ENCODE data around the gene EIPR1.
A peak's percentile ranks its signal among the peaks of the same experiment; 100 is the strongest.

Gene EIPR1

DNA sequence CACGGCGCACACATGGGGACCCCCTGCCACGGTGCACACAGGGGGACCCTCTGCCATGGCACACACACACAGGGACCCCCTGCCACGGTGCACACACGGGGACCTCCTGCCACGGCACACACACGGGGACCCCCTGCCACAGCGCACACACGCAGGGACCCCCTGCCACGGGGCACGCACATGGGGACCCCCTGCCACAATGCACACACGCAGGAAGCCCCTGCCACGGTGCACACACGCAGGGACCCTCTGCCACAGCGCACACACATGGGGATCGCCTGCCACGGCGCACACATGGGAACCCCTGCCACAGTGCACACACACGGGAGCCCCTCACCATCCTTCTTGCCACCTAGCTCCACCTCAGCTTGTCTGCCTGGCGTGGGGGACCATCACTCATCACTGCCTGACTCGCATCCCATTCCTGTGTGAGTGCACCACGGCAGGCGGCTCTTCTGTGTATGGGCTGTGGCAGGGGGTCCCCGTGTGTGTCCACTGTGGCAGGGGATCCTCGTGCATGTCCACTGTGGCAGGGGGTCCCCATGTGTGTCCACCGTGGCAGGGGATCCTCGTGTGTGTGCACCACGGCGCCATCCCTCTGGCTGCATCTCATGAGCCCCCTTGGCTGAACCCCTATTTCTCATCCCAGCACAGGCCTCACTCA is 206.7 kb downstream of the EIPR1 start:
- ChIA-PET CTCF (no interaction called here), POLR2A (no interaction called here)
- H3K9me3 ChIP-seq (ENCODE audit: control extremely low read depth in 1 of 5, control insufficient read depth in 4 of 5, insufficient read depth in 2 of 5, low read depth in 1 of 5, low read length in 4 of 5): no peaks in the 10 kb centered on the region
- H3K36me3 ChIP-seq (ENCODE audit: control insufficient read depth in 4 of 4, insufficient read depth in 4 of 4, low read length in 3 of 4): peaks cover 0 to 42% (median 16%) of the 10 kb centered on the region in 4 experiments
- DNase-seq: no peak
- 93% methylated on average over 27 of the region's 29 CpGs for WGBS (ENCODE audit: insufficient coverage)
- H3K27me3 ChIP-seq (replicated peaks in 2 of 5; ENCODE audit: control insufficient read depth in 4 of 5, insufficient read depth in 5 of 5, low read length in 4 of 5): no peaks in the 10 kb centered on the region
- no peak overlapping the region for H3K4me3 ChIP-seq (ENCODE audit: control insufficient read depth in 1 of 7, extremely low read depth in 1 of 7, insufficient read depth in 4 of 7, low read depth in 2 of 7, low read length in 6 of 7)
- no peaks in the 10 kb centered on the region for H3K4me1 ChIP-seq (ENCODE audit: control extremely low read depth in 1 of 4, control insufficient read depth in 4 of 4, insufficient read depth in 4 of 4, low read length in 3 of 4)
- no peak overlapping the region for H3K27ac ChIP-seq (ENCODE audit: insufficient read depth in 1 of 2, low read depth in 1 of 2, low read length in 2 of 2, poor library complexity in 1 of 2, severe bottlenecking in 2 of 2)

DNA sequence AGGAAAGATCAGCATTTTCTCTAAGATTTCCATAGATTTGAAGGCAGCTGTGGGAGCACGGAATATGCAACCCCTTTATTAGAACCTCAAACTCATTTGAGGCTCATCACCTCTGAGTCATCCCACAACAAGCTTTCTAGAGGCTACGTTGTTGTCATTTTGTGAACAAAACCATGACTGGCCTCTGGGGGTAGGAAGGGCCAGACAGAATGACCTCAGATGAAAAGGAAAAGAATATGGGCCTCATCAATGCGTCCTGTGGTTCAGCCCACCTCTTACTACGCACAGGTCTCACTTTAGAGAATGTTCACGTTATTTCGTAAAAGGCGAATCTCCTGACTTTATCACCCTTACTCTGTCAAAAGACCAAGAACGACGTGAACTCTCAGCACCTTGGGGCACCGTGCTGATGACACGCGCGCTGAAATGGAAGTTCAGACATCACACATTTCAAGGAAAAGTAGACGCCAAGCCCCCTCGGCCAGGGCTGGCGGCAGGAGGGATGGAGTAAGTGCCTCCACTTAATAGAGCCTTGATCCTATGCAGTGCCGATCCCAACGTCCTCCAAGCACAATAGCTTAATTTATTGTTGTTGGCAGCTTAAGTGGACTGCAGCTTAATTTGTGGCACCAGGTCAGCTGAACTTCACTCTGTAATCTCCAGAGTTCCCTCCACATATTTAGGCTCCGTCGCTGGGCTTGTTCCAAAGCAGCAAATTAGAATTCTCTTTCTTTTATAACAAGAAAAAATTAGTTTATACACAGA is 208.3 kb downstream of the EIPR1 start:
- no peaks in the 10 kb centered on the region for H3K27me3 ChIP-seq (replicated peaks in 2 of 5; ENCODE audit: control insufficient read depth in 4 of 5, insufficient read depth in 5 of 5, low read length in 4 of 5)
- no peak overlapping the region for H3K27ac ChIP-seq (ENCODE audit: insufficient read depth in 1 of 2, low read depth in 1 of 2, low read length in 2 of 2, poor library complexity in 1 of 2, severe bottlenecking in 2 of 2)
- DNase-seq: no peak
- POLR2A ChIA-PET: no interaction called here
- H3K4me3 ChIP-seq (ENCODE audit: control insufficient read depth in 1 of 7, extremely low read depth in 1 of 7, insufficient read depth in 4 of 7, low read depth in 2 of 7, low read length in 6 of 7): no peak overlapping the region
- WGBS (ENCODE audit: insufficient coverage): 86% methylated on average over 17 of the region's 20 CpGs
- peaks cover 0 to 32% (median 12%) of the 10 kb centered on the region in 4 experiments for H3K36me3 ChIP-seq (ENCODE audit: control insufficient read depth in 4 of 4, insufficient read depth in 4 of 4, low read length in 3 of 4)
- no peaks in the 10 kb centered on the region for H3K4me1 ChIP-seq (ENCODE audit: control extremely low read depth in 1 of 4, control insufficient read depth in 4 of 4, insufficient read depth in 4 of 4, low read length in 3 of 4)
- CTCF ChIA-PET: no interaction called here
- peaks cover 0 to 9% (median 0%) of the 10 kb centered on the region in 5 experiments for H3K9me3 ChIP-seq (ENCODE audit: control extremely low read depth in 1 of 5, control insufficient read depth in 4 of 5, insufficient read depth in 2 of 5, low read depth in 1 of 5, low read length in 4 of 5)

DNA sequence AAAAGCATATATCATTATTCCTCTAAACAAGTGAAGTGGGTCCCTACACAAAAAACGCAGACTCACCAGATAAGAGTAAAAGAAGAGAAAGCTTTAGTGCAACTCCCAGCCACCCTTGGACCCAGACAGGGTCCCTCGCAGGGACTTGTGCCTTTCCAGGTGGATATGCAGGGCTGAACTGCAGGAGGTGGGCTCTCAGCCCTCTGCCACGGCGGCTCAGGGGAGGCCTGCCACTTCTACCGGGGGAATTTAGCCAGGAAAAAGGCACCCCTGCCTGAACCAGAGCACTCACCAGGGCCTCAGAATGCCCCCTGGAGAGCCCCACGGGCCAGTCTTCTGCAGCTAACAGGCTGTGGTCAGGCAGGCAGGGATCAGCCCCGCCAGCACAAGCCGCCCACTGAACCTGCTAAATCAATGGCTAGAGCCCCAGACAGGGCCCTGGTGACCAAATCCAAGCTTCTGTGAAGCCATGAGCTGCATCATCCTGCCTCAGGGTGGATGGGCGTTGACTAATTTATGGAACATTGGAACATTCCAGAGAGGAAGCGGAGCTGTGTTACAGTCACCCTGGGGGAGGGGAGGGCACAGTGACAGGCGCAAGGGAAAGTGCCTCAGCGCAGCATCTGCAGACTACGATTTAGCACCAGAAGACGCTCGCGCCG is 209.3 kb downstream of the EIPR1 start:
- ChIA-PET POLR2A (no interaction called here), CTCF (no interaction called here)
- 90% methylated on average over 12 of the region's 17 CpGs for WGBS (ENCODE audit: insufficient coverage)
- Histone ChIP-seq H3K27ac (ENCODE audit: insufficient read depth in 1 of 2, low read depth in 1 of 2, low read length in 2 of 2, poor library complexity in 1 of 2, severe bottlenecking in 2 of 2) (no peak overlapping the region), H3K27me3 (replicated peaks in 2 of 5; ENCODE audit: control insufficient read depth in 4 of 5, insufficient read depth in 5 of 5, low read length in 4 of 5) (no peaks in the 10 kb centered on the region), H3K4me3 (ENCODE audit: control insufficient read depth in 1 of 7, extremely low read depth in 1 of 7, insufficient read depth in 4 of 7, low read depth in 2 of 7, low read length in 6 of 7) (no peak overlapping the region), H3K36me3 (ENCODE audit: control insufficient read depth in 4 of 4, insufficient read depth in 4 of 4, low read length in 3 of 4) (peaks cover 0 to 29% (median 11%) of the 10 kb centered on the region in 4 experiments), H3K4me1 (ENCODE audit: control extremely low read depth in 1 of 4, control insufficient read depth in 4 of 4, insufficient read depth in 4 of 4, low read length in 3 of 4) (no peaks in the 10 kb centered on the region), H3K9me3 (ENCODE audit: control extremely low read depth in 1 of 5, control insufficient read depth in 4 of 5, insufficient read depth in 2 of 5, low read depth in 1 of 5, low read length in 4 of 5) (peaks cover under 1 to 16% (median 5%) of the 10 kb centered on the region in 5 experiments)
- no peak for DNase-seq

DNA sequence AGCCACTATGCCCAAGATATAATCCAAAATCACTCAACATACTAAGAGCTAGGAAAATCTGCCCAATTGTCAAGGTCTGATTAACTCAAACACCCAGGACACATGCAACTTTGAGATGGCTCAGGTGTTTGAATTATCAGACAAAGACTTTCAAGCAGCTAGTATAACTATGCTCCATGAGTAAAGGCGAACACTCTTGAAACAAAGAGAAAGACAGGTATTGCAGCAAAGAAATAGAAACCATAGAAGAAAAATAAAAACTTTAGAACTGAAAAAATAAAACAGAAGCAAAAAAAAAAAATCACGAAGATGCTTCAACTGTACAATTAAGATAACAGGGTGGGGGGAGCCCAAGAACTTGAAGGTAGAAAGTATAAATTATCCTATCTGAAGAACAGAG is 214.2 kb downstream of the EIPR1 start:
- Histone ChIP-seq H3K36me3 (ENCODE audit: control insufficient read depth in 4 of 4, insufficient read depth in 4 of 4, low read length in 3 of 4) (peaks cover 0 to 23% (median 5%) of the 10 kb centered on the region in 4 experiments), H3K4me3 (ENCODE audit: control insufficient read depth in 1 of 7, extremely low read depth in 1 of 7, insufficient read depth in 4 of 7, low read depth in 2 of 7, low read length in 6 of 7) (no peak overlapping the region), H3K4me1 (ENCODE audit: control extremely low read depth in 1 of 4, control insufficient read depth in 4 of 4, insufficient read depth in 4 of 4, low read length in 3 of 4) (no peaks in the 10 kb centered on the region), H3K27ac (ENCODE audit: insufficient read depth in 1 of 2, low read depth in 1 of 2, low read length in 2 of 2, poor library complexity in 1 of 2, severe bottlenecking in 2 of 2) (no peak overlapping the region), H3K9me3 (ENCODE audit: control extremely low read depth in 1 of 5, control insufficient read depth in 4 of 5, insufficient read depth in 2 of 5, low read depth in 1 of 5, low read length in 4 of 5) (peaks cover 4 to 37% (median 9%) of the 10 kb centered on the region in 5 experiments), H3K27me3 (replicated peaks in 2 of 5; ENCODE audit: control insufficient read depth in 4 of 5, insufficient read depth in 5 of 5, low read length in 4 of 5) (no peaks in the 10 kb centered on the region)
- CTCF ChIA-PET: no interaction called here
- WGBS (ENCODE audit: insufficient coverage): 100% methylated on average over 1 of the region's 2 CpGs
- POLR2A ChIA-PET: no interaction called here
- peak in 1 of 3 donors; percentile 18 for DNase-seq

DNA sequence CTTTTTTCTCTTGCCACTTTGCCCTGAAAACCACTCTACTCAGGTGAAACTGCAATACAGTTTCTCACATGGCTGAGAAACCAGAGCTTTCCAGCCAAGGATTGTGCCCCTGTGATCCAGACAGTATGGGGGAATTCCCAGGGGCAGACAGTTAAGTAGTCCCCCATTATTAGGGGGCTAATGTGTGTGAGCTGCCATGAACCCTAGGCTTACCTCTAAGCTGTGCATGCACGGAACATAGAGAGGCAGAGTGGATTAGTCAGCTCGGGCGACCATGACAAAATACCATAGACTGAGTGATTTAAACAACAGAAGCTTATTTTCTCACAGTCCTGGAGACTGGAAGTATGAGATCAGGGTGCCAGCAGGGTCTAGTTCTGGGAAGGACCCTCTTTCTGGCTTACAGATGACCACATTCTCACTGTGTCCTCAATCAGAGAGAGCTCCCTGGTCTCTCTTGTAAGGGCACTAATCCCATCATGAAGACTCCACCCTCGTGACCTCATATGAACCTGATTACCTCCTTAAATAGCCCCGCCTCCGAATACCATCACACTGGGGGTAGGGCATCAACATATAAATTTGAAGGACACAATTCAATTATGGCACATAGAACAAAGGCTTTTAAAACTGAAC is 215.1 kb downstream of the EIPR1 start:
- no peak overlapping the region for H3K27ac ChIP-seq (ENCODE audit: insufficient read depth in 1 of 2, low read depth in 1 of 2, low read length in 2 of 2, poor library complexity in 1 of 2, severe bottlenecking in 2 of 2)
- no peaks in the 10 kb centered on the region for H3K27me3 ChIP-seq (replicated peaks in 2 of 5; ENCODE audit: control insufficient read depth in 4 of 5, insufficient read depth in 5 of 5, low read length in 4 of 5)
- no peak overlapping the region for H3K4me3 ChIP-seq (ENCODE audit: control insufficient read depth in 1 of 7, extremely low read depth in 1 of 7, insufficient read depth in 4 of 7, low read depth in 2 of 7, low read length in 6 of 7)
- POLR2A ChIA-PET: no interaction called here
- no peaks in the 10 kb centered on the region for H3K4me1 ChIP-seq (ENCODE audit: control extremely low read depth in 1 of 4, control insufficient read depth in 4 of 4, insufficient read depth in 4 of 4, low read length in 3 of 4)
- WGBS (ENCODE audit: insufficient coverage): 84% methylated on average over 5 of the region's 6 CpGs
- H3K9me3 ChIP-seq (ENCODE audit: control extremely low read depth in 1 of 5, control insufficient read depth in 4 of 5, insufficient read depth in 2 of 5, low read depth in 1 of 5, low read length in 4 of 5): peaks cover 4 to 37% (median 9%) of the 10 kb centered on the region in 5 experiments
- DNase-seq: no peak
- CTCF ChIA-PET: no interaction called here
- peaks cover 0 to 23% (median 6%) of the 10 kb centered on the region in 4 experiments for H3K36me3 ChIP-seq (ENCODE audit: control insufficient read depth in 4 of 4, insufficient read depth in 4 of 4, low read length in 3 of 4)

DNA sequence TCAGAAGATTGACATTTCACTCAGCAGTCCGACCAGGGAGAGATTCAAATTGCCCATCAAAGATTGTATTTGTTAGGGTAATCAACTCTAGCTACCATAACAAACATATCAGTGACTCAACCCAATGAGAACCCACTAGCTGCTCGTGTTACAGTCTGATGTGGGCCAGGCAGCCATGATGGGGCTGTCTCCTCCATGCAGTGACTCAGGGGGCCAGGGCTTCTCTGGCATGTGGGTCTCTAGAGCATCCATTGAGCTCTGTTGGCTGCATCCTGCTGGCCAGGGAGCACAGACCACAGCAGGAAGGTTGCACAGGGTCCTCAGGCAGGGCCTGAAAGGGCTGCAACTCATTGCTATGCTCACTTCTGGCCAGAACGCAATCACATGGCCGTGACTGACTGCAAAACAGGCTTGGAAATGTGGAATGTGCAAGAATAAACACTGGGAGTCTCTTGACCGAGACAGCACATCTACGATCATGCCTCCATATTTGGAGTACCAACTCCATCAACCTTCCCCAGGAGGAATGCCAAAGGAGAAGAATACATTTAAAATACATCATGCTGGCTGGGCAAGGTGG is 216.8 kb downstream of the EIPR1 start:
- Histone ChIP-seq H3K4me1 (ENCODE audit: control extremely low read depth in 1 of 4, control insufficient read depth in 4 of 4, insufficient read depth in 4 of 4, low read length in 3 of 4) (no peaks in the 10 kb centered on the region), H3K9me3 (ENCODE audit: control extremely low read depth in 1 of 5, control insufficient read depth in 4 of 5, insufficient read depth in 2 of 5, low read depth in 1 of 5, low read length in 4 of 5) (peaks cover 4 to 37% (median 9%) of the 10 kb centered on the region in 5 experiments), H3K27me3 (replicated peaks in 2 of 5; ENCODE audit: control insufficient read depth in 4 of 5, insufficient read depth in 5 of 5, low read length in 4 of 5) (no peaks in the 10 kb centered on the region), H3K4me3 (ENCODE audit: control insufficient read depth in 1 of 7, extremely low read depth in 1 of 7, insufficient read depth in 4 of 7, low read depth in 2 of 7, low read length in 6 of 7) (no peak overlapping the region), H3K36me3 (ENCODE audit: control insufficient read depth in 4 of 4, insufficient read depth in 4 of 4, low read length in 3 of 4) (peaks cover 0 to 18% (median 4%) of the 10 kb centered on the region in 4 experiments), H3K27ac (ENCODE audit: insufficient read depth in 1 of 2, low read depth in 1 of 2, low read length in 2 of 2, poor library complexity in 1 of 2, severe bottlenecking in 2 of 2) (no peak overlapping the region)
- ChIA-PET POLR2A (no interaction called here), CTCF (no interaction called here)
- WGBS (ENCODE audit: insufficient coverage): 100% methylated on average over 3 of the region's 6 CpGs
- DNase-seq: no peak
